ENCODE data around the gene TRIM24.

GRCh38 chr7:138550337-138550736 lies 90.3 kb downstream of the TRIM24 start:
- TF ChIP-seq CTCF (IDR thresholded peaks at IDR 0.05) (no peak), EP300 (IDR thresholded peaks at IDR 0.05) (no peak), POLR2A (IDR thresholded peaks at IDR 0.05) (no peak)
